Lung microvascular endothelial cell (primary cell): ENCODE measurements around the gene CTCF. TPM values are rescaled to one million over a fixed set of nuclear protein-coding genes. Genes with fewer than 3 reads are reported as not detected.

Experiments used
- DNase-seq, 2 donors: peaks; one replicate each; pipeline versions ENCODE4 v3.0.0 to v3.0.0-alpha.2; 2010; ENCODE audit warnings: low read depth in 2 of 2
- total RNA-seq: library from RNA; depleted of rRNA; stranded (reverse); fragments of >200 nt; gene quantifications from 2 replicates; pipeline ENCODE4 v1.2.1, GENCODE V29; 2014

CTCF gene
- total RNA-seq, 1 donor from 2014 or later, result 24.8 TPM

- DNase-seq, result no peak
Measured at GRCh38 chr16:67650023-67650422, 87.7 kb downstream of the CTCF start.

GRCh38 chr16:67651039-67651438 is 88.7 kb downstream of the CTCF start:
- no peak for DNase-seq

- DNase-seq, result no peak
Measured at GRCh38 chr16:67651847-67652246, 89.5 kb downstream of the CTCF start.

GRCh38 chr16:67652578-67653127 is 90.3 kb downstream of the CTCF start:
- DNase-seq, result no peak

- DNase-seq, result no peak
Measured at GRCh38 chr16:67653128-67653788, 90.9 kb downstream of the CTCF start.

- no peak for DNase-seq
Measured at GRCh38 chr16:67653789-67654402, 91.6 kb downstream of the CTCF start.

DNA sequence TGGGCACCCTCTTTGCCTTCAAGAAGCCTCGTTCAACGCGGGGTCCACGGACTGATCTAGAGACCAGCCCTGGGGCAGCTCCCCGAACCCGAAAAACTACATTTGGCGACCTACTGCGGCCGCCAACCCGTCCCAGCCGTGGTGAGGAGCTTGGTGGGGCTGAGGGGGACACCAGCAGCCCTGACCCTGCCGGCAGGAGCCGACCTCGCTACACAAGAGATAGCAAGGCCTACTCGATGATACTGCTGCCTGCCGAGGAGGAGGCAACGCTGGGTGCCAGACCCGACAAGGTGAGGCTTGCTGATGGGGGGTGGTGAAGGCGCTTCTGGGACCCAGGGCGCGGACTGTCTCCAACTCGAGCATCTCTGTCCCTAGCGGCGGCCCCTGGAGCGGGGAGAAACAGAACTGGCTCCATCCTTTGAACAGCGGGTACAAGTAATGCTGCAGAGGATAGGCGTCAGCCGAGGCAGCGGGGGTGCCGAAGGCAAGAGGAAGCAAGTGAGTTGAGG is 92.1 kb downstream of the CTCF start:
- DNase-seq, result no peak

DNA sequence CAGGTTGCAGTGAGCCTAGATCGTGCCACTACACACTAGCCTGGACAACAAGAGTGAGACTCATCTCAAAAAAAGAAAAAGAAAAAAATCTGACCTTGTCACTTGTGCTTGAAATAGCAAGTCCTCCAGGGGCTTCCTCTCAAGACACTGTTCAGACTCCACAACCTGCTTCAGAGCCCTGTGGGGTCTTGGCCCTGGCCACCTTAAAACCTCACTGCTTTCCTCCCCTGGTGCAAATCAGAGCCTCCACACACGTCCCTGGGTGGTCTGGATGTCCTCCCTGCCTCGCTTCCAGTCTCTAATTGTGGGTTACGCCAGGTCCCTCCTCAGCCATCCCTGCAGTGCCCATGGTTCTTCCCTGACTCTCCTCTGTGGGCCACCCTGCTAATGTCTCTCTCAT is 93.0 kb downstream of the CTCF start:
- no peak for DNase-seq

DNA sequence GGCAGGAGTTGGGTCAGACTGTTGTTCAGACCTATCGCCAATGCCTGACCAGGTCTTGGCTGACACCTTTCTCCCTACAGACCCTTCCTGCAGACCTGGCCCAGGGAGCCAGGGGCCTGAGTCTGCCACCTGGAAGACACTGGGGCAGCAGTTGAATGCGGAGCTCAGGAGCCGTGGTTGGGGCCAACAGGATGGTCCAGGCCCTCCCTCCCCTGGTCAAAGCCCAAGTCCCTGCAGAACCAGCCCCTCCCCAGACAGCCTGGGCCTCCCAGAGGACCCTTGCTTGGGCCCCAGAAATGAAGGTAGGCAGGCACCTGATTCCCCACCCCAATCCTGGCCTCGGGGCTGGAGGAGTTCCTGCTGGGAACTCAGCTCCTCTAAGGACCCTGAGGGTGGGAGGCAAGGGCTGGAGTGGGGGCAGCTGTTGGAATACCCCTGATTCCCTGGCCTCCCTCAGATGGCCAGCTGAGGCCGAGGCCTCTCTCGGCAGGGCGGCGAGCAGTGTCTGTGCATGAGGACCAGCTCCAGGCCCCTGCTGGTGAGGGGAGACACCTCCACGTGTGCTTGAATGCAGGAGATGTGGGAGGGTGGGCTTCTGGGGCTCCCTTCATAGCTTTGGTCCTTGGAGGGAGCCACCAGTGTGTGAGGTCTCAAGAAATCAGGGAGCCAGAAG is 94.2 kb downstream of the CTCF start:
- no peak for DNase-seq

- no peak for DNase-seq
Measured at GRCh38 chr16:67657017-67657608, 94.8 kb downstream of the CTCF start.

- DNase-seq, result no peak
Measured at GRCh38 chr16:67657751-67658518, 95.6 kb downstream of the CTCF start.

DNA sequence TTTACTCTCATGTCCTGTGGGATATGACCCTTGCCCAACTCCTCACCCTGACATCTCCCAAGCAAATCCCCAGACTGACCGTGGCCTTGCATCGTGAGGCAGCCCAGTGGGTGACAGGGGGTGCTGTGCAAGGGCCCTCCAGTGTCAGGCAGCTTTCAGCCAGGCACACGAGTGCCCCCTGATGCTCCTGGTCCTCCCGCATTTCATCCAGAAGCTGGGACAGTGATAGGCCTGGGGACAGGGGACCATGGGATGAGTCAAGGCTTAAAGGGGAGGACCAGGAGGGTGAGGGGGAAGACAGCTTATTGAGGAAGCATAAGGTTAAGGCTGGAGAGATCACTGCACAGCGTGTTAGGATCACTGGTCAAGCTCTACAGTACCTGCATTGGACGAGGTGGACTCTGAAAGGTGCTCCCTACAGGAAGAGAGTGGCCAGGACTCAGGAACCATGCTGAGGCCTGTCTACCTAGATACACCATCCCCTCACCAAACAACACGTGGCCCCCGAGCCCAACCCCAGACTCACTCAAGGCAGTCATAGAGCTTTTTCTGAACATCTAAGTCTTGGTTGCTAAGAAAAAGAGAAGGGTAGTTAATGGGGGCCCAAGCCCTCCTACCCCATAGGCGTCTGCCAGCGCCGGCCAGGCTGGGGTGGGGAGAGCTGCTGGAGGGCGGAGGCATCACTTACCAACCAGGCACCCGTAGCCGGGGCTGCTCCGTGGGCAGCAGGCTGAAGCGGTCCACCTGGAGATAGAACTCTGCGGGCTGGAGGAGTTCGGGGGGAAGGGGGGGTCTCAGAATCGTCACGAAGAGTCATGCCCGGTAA is 96.7 kb downstream of the CTCF start:
- no peak for DNase-seq

GRCh38 chr16:67659675-67660563 is 97.6 kb downstream of the CTCF start, which contains the start of gene ACD:
Gene ACD, minus strand, starts transcription at chr16:67660260. Its CDS starts 40 bp downstream, at chr16:67660220.
- peak; percentile 89 to 93 for DNase-seq

GRCh38 chr16:67660564-67661028 is 98.3 kb downstream of the CTCF start, which contains the start of gene PARD6A:
Gene PARD6A, plus strand, starts transcription at chr16:67660960. Its CDS starts 79 bp downstream, at chr16:67661039.
- peak; percentile 97 to 98 for DNase-seq

DNA sequence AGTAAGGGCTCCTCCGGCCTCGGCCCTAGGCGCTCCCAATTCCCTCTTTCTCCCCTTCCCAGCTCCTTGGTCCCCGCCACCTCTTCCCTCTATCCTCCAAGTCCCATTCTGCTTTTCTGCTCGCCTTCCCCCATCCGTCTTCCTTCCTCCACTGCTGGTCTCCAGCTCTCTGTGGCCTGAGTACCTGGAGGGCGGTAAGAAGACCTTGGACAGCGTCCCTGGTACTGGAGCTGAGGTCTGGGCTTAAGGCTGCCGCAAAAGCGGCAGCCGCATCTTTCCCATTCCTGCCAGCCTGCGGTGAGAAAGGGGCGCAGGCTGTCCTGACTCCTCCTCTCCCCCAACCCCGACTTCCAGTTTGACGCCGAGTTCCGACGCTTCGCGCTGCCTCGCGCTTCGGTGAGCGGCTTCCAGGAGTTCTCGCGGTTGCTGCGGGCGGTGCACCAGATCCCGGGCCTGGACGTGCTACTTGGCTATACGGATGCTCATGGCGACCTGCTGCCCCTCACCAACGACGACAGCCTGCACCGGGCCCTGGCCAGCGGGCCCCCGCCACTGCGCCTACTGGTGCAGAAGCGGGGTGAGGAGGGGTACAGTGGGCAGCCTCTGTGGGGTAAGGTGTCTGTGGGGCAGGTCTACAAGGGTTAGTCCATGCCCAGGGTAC is 98.9 kb downstream of the CTCF start:
- peak; percentile 50 to 64 for DNase-seq

DNA sequence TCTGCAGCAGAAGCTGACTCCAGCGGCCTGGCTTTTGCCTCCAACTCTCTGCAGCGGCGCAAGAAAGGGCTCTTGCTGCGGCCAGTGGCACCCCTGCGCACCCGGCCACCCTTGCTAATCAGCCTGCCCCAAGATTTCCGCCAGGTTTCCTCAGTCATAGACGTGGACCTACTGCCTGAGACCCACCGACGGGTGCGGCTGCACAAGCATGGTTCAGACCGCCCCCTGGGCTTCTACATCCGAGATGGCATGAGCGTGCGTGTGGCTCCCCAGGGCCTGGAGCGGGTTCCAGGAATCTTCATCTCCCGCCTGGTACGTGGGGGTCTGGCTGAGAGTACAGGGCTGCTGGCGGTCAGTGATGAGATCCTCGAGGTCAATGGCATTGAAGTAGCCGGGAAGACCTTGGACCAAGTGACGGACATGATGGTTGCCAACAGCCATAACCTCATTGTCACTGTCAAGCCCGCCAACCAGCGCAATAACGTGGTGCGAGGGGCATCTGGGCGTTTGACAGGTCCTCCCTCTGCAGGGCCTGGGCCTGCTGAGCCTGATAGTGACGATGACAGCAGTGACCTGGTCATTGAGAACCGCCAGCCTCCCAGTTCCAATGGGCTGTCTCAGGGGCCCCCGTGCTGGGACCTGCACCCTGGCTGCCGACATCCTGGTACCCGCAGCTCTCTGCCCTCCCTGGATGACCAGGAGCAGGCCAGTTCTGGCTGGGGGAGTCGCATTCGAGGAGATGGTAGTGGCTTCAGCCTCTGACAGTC is 99.7 kb downstream of the CTCF start:
- no peak for DNase-seq

DNA sequence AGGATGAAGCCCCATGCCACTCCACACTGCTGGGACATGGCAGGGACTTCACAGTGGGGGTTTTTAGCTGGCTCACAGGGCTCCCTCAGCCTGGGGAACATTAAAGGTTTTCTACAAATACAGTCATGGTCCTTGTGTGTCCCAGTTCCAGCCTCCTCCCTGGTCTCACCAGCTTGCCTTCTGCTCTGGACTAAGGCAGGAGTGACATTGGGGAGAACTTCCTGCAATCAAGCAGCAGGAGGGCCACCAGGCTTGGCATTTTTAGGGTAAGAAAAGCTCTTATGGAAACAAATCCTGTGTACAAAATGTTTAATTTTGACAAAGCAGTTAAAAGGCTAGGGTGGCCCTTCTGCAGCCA is 100.3 kb downstream of the CTCF start:
- no peak for DNase-seq
